ENCODE data around the gene NRG3. TPM values are rescaled to one million over a fixed set of nuclear protein-coding genes. Genes with fewer than 3 reads are reported as not detected.
"Not testable (repeated sequence)": the region's sequence is repeated elsewhere in the genome, so short reads cannot be mapped to it uniquely, and the experiment has no call there.

The NRG3 gene
- total RNA-seq, 1 donor from 2014 or later, result 2.3 TPM

DNA sequence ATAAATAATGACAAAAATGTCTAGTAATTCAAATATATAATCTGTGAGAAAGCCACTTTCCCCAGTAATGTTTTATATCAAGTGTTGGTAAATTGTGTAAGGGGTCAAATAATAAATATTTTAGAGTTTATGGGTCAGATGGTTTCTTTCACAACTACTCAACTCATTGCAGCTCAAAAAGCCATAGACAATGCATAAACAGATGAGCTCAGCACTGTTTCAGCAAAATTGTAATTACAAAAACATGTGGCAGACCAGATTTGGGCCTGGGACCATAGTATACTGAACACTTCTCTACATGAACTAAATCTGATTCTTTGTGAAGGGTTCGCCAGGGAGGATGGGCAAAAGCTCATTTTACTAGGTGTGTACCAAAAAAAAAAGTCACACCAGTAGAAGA lies 460.8 kb downstream of the NRG3 start:
- H3K9me3 ChIP-seq, result no peaks in the 10 kb centered on the region
- no peak for DNase-seq
- no peak overlapping the region for H3K27ac ChIP-seq
- no peaks in the 10 kb centered on the region for H3K27me3 ChIP-seq
- TF ChIP-seq, protein P1, sequence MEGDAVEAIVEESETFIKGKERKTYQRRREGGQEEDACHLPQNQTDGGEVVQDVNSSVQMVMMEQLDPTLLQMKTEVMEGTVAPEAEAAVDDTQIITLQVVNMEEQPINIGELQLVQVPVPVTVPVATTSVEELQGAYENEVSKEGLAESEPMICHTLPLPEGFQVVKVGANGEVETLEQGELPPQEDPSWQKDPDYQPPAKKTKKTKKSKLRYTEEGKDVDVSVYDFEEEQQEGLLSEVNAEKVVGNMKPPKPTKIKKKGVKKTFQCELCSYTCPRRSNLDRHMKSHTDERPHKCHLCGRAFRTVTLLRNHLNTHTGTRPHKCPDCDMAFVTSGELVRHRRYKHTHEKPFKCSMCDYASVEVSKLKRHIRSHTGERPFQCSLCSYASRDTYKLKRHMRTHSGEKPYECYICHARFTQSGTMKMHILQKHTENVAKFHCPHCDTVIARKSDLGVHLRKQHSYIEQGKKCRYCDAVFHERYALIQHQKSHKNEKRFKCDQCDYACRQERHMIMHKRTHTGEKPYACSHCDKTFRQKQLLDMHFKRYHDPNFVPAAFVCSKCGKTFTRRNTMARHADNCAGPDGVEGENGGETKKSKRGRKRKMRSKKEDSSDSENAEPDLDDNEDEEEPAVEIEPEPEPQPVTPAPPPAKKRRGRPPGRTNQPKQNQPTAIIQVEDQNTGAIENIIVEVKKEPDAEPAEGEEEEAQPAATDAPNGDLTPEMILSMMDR (IDR thresholded peaks at IDR 0.05), result no peak
- intact Hi-C loops (cut with DNase I), result no loop called here
- H3K36me3 ChIP-seq, result no peaks in the 10 kb centered on the region
- no peak overlapping the region for H3K4me3 ChIP-seq
- no peaks in the 10 kb centered on the region for H3K4me1 ChIP-seq
- ATAC-seq, result no peak

DNA sequence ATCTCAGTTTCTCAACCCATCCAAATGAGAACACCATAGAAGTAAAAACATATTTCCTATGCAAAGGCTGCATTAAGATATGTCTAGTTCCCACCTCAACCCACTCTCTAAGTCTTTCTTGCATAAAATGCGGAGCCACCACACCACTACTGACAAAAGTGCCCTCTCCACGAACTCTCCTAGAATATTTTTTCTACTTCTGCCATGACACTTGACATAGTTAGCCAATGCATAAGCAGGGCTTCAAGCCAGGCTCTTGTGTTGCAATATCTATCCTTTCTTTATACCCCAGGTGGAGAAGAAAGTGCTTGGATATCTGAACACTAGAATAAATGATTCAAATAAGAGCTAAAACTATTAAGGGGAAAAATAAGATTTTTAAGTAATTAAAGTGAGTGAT lies 465.2 kb downstream of the NRG3 start:
- Histone ChIP-seq H3K27me3 (no peaks in the 10 kb centered on the region), H3K4me3 (no peak overlapping the region), H3K9me3 (no peaks in the 10 kb centered on the region), H3K36me3 (no peaks in the 10 kb centered on the region), H3K4me1 (no peaks in the 10 kb centered on the region), H3K27ac (no peak overlapping the region)
- ATAC-seq, result peak; percentile 70
- intact Hi-C loops (cut with DNase I), result no loop called here
- no peak for DNase-seq
- TF ChIP-seq, protein P1 (IDR thresholded peaks at IDR 0.05), result no peak

DNA sequence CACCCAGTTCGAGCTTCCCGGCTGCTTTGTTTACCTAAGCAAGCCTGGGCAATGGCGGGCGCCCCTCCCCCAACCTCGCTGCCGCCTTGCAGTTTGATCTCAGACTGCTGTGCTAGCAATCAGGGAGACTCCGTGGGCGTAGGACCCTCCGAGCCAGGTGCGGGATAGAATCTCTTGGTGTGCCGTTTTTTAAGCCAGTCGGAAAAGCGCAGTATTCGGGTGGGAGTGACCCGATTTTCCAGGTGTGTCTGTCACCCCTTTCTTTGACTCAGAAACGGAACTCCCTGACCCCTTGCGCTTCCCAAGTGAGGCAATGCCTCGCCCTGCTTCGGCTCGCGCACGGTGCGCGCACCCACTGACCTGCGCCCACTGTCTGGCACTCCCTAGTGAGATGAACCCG lies 474.6 kb downstream of the NRG3 start:
- H3K27ac ChIP-seq; H3K4me1 ChIP-seq; H3K9me3 ChIP-seq; H3K36me3 ChIP-seq; intact Hi-C loops (cut with DNase I); DNase-seq; H3K27me3 ChIP-seq; H3K4me3 ChIP-seq; ATAC-seq: not testable (repeated sequence)

DNA sequence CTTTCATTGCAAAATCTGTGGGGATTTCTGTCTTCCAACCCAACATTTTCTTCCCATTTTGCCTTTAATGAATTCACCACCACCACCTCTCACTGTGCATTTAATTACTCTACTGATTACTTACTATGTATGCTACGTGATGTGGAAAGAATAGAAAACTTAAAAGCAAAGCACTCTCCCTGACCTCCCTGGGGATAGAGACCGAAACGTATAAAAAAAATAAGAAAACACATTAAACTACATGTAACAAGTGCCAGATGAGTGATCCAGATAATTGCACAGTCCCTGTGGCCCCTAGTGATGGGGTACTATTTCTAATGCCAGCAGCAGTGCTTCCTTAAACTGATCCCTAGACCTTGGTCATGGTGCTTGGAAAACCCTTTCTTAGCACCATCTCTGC lies 478.4 kb downstream of the NRG3 start:
- Histone ChIP-seq H3K9me3 (no peaks in the 10 kb centered on the region), H3K4me3 (no peak overlapping the region), H3K27me3 (no peaks in the 10 kb centered on the region), H3K27ac (no peak overlapping the region), H3K4me1 (no peaks in the 10 kb centered on the region), H3K36me3 (no peaks in the 10 kb centered on the region)
- TF ChIP-seq, protein P1 (IDR thresholded peaks at IDR 0.05), result no peak
- no peak for ATAC-seq
- no peak for DNase-seq
- intact Hi-C loops (cut with DNase I), result no loop called here

DNA sequence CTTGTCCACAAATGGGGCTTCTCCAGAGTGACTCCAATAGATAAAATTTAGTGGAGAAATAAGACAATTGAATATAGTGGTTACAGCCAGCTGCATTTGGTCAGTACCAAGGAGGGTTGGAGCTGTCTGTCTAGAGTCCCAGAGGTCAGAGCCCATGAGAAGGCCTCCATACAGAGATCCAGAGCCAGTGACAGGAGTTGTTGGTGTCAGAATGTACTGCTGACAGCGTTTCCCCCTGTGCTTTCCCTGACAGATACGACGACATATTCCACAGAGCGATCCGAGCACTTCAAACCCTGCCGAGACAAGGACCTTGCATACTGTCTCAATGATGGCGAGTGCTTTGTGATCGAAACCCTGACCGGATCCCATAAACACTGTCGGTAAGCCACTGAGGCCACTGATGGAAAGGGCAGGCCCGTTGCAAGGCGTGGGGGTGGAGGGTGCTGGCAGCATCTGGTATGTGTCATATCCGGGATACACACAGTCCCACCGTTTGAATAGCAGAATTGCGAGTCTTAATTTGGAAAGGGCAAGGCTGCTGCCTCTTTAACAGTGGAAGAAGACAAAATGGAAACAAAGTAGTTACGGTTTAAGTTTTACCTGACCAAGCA lies 483.6 kb downstream of the NRG3 start:
- intact Hi-C loops (cut with DNase I), result no loop called here
- TF ChIP-seq, protein P1 (IDR thresholded peaks at IDR 0.05), result no peak
- no peak overlapping the region for H3K4me3 ChIP-seq
- H3K9me3 ChIP-seq, result no peaks in the 10 kb centered on the region
- no peaks in the 10 kb centered on the region for H3K4me1 ChIP-seq
- DNase-seq (no peak), ATAC-seq (no peak)
- no peaks in the 10 kb centered on the region for H3K27me3 ChIP-seq
- no peaks in the 10 kb centered on the region for H3K36me3 ChIP-seq
- H3K27ac ChIP-seq, result no peak overlapping the region

DNA sequence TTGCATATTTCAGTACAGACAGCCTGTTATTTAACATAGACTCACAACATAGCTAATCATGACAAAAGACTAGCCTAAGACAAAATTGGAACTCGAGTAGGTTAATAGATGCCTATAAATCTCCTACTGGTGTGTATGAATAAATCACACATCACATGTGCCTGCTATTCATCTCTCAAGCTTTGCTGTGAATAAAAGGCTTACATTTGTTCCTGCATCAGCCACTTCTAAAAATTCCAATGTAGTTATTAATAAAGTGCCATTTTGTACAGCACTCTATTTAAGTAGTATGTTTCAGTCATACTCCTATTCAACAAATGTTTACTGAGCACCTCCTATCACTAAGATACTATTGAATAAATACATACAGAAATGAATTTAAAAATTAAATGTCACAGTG lies 486.3 kb downstream of the NRG3 start:
- H3K4me1 ChIP-seq, result no peaks in the 10 kb centered on the region
- DNase-seq (no peak), ATAC-seq (no peak)
- TF ChIP-seq, protein P1 (IDR thresholded peaks at IDR 0.05), result no peak
- H3K27me3 ChIP-seq, result no peaks in the 10 kb centered on the region
- H3K36me3 ChIP-seq, result no peaks in the 10 kb centered on the region
- no peak overlapping the region for H3K27ac ChIP-seq
- H3K9me3 ChIP-seq, result no peaks in the 10 kb centered on the region
- intact Hi-C loops (cut with DNase I), result no loop called here
- H3K4me3 ChIP-seq, result no peak overlapping the region

Data from upper lobe of right lung (tissue), 1 donor.